Measurements from ENCODE around the gene PRICKLE1. TPM values are rescaled to one million over a fixed set of nuclear protein-coding genes. Genes with fewer than 3 reads are reported as not detected.
"Not testable (repeated sequence)": the region's sequence is repeated elsewhere in the genome, so short reads cannot be mapped to it uniquely, and the experiment has no call there.

The PRICKLE1 gene
- total RNA-seq, 1 donor from 2014 or later, result 30.6 TPM

- Mint-ChIP-seq H3K4me1 (ENCODE audit: unreplicated experiment) (no peaks in the 10 kb centered on the region), H3K36me3 (ENCODE audit: unreplicated experiment) (peaks cover 20% of the 10 kb centered on the region), H3K27me3 (ENCODE audit: unreplicated experiment) (peaks cover 6% of the 10 kb centered on the region), H3K4me3 (ENCODE audit: unreplicated experiment) (no peak overlapping the region), H3K9me3 (ENCODE audit: unreplicated experiment) (no peaks in the 10 kb centered on the region), H3K27ac (ENCODE audit: unreplicated experiment) (no peak overlapping the region)
- no peak for DNase-seq (ENCODE audit: extremely low spot score, unreplicated experiment)
- no peak for TF ChIP-seq CTCF (IDR thresholded peaks at IDR 0.05)
Observed at GRCh38 chr12:42550800-42551199, 38.7 kb downstream of the PRICKLE1 start.

- no peak overlapping the region for H3K4me3 Mint-ChIP-seq (ENCODE audit: unreplicated experiment)
- no peak overlapping the region for H3K27ac Mint-ChIP-seq (ENCODE audit: unreplicated experiment)
- peaks cover 23% of the 10 kb centered on the region for H3K36me3 Mint-ChIP-seq (ENCODE audit: unreplicated experiment)
- no peaks in the 10 kb centered on the region for H3K9me3 Mint-ChIP-seq (ENCODE audit: unreplicated experiment)
- no peaks in the 10 kb centered on the region for H3K4me1 Mint-ChIP-seq (ENCODE audit: unreplicated experiment)
- no peak for DNase-seq (ENCODE audit: extremely low spot score, unreplicated experiment)
- no peak for TF ChIP-seq CTCF (IDR thresholded peaks at IDR 0.05)
- peaks cover 6% of the 10 kb centered on the region for H3K27me3 Mint-ChIP-seq (ENCODE audit: unreplicated experiment)
Observed at GRCh38 chr12:42546709-42547108, 42.8 kb downstream of the PRICKLE1 start.

GRCh38 chr12:42541965-42542364, 47.6 kb downstream of the PRICKLE1 start:
- Mint-ChIP-seq H3K4me3 (ENCODE audit: unreplicated experiment) (no peak overlapping the region), H3K9me3 (ENCODE audit: unreplicated experiment) (no peaks in the 10 kb centered on the region), H3K27me3 (ENCODE audit: unreplicated experiment) (no peaks in the 10 kb centered on the region)

GRCh38 chr12:42541308-42541707, 48.2 kb downstream of the PRICKLE1 start:
- H3K36me3 Mint-ChIP-seq (ENCODE audit: unreplicated experiment); H3K27me3 Mint-ChIP-seq (ENCODE audit: unreplicated experiment); DNase-seq (ENCODE audit: extremely low spot score, unreplicated experiment); H3K9me3 Mint-ChIP-seq (ENCODE audit: unreplicated experiment); H3K4me1 Mint-ChIP-seq (ENCODE audit: unreplicated experiment); H3K4me3 Mint-ChIP-seq (ENCODE audit: unreplicated experiment); H3K27ac Mint-ChIP-seq (ENCODE audit: unreplicated experiment): not testable (repeated sequence)

More at GRCh38 chr12:42541965-42542364, 47.6 kb downstream of the PRICKLE1 start:
- peaks cover 8% of the 10 kb centered on the region for H3K36me3 Mint-ChIP-seq (ENCODE audit: unreplicated experiment)
- H3K27ac Mint-ChIP-seq (ENCODE audit: unreplicated experiment), result no peak overlapping the region
- no peak for TF ChIP-seq CTCF (IDR thresholded peaks at IDR 0.05)
- H3K4me1 Mint-ChIP-seq (ENCODE audit: unreplicated experiment), result peaks cover 6% of the 10 kb centered on the region
- no peak for DNase-seq (ENCODE audit: extremely low spot score, unreplicated experiment)

GRCh38 chr12:42539696-42540095, 49.9 kb downstream of the PRICKLE1 start:
- H3K9me3 Mint-ChIP-seq (ENCODE audit: unreplicated experiment), result no peaks in the 10 kb centered on the region
- no peak overlapping the region for H3K27ac Mint-ChIP-seq (ENCODE audit: unreplicated experiment)
- H3K4me1 Mint-ChIP-seq (ENCODE audit: unreplicated experiment), result peaks cover 6% of the 10 kb centered on the region
- H3K27me3 Mint-ChIP-seq (ENCODE audit: unreplicated experiment), result peaks cover 6% of the 10 kb centered on the region
- peaks cover 8% of the 10 kb centered on the region for H3K36me3 Mint-ChIP-seq (ENCODE audit: unreplicated experiment)
- no peak overlapping the region for H3K4me3 Mint-ChIP-seq (ENCODE audit: unreplicated experiment)
- no peak for DNase-seq (ENCODE audit: extremely low spot score, unreplicated experiment)
- no peak for TF ChIP-seq CTCF (IDR thresholded peaks at IDR 0.05)

GRCh38 chr12:42538203-42538602, 51.3 kb downstream of the PRICKLE1 start:
- Mint-ChIP-seq H3K36me3 (ENCODE audit: unreplicated experiment) (peaks cover 5% of the 10 kb centered on the region), H3K27me3 (ENCODE audit: unreplicated experiment) (peaks cover 8% of the 10 kb centered on the region), H3K4me1 (ENCODE audit: unreplicated experiment) (peaks cover 11% of the 10 kb centered on the region), H3K27ac (ENCODE audit: unreplicated experiment) (no peak overlapping the region), H3K4me3 (ENCODE audit: unreplicated experiment) (no peak overlapping the region), H3K9me3 (ENCODE audit: unreplicated experiment) (no peaks in the 10 kb centered on the region)
- DNase-seq (ENCODE audit: extremely low spot score, unreplicated experiment), result no peak
- no peak for TF ChIP-seq CTCF (IDR thresholded peaks at IDR 0.05)
